PC-9 (cell line): ENCODE results near the gene ABTB2. TPM values are rescaled to one million over a fixed set of nuclear protein-coding genes. Genes with fewer than 3 reads are reported as not detected.

Experiments
- BruUV-seq: library from RNA; stranded (reverse); fragments of 400-500 nt; replicated peaks from 2 replicates; lab custom pipeline; 2021; lab: Mats Ljungman, UMichigan
- CTCF ChIA-PET: fragments of 300-600 bp; sonication (Branson Sonifier 250); formaldehyde crosslinking; loops from one replicate; lab custom pipeline; 2022; ENCODE audit warnings: antibody characterized with exemption; lab: Charles Lee
- POLR2A ChIA-PET: fragments of 300-600 bp; sonication (Branson Sonifier 250); formaldehyde crosslinking; loops from one replicate; lab custom pipeline; 2022; ENCODE audit warnings: antibody characterized with exemption; ENCODE audit not compliant: unreplicated experiment; lab: Charles Lee
- DNase-seq, 2 experiments: peaks; one replicate each; pipeline versions ENCODE4 v3.0.0 to v3.0.0-alpha.2; 2015 to 2022; ENCODE audit warnings: mixed read lengths in 1 of 2
- H2AFZ ChIP-seq: fragments of 200-600 bp; sonication (generic); 2 replicates; pipeline ENCODE4 v1.8.1; 2017; ENCODE audit warnings: antibody characterized with exemption
- H3F3A ChIP-seq: fragments of 200-600 bp; sonication (generic); 2 replicates; pipeline ENCODE4 v1.8.1; 2017; ENCODE audit warnings: antibody characterized with exemption, mild to moderate bottlenecking, low read depth; ENCODE audit not compliant: insufficient read depth
- H3K27ac ChIP-seq: fragments of 200-600 bp; sonication (generic); 2 replicates; pipeline ENCODE4 v1.6.1; 2016; ENCODE audit warnings: mixed run types
- H3K27me3 ChIP-seq: fragments of 200-600 bp; sonication (generic); 2 replicates; pipeline ENCODE4 v1.6.1; 2016; ENCODE audit warnings: low read depth, mixed run types; ENCODE audit not compliant: insufficient read depth
- H3K36me3 ChIP-seq: fragments of 200-600 bp; sonication (generic); 2 replicates; pipeline ENCODE4 v1.6.1; 2016; ENCODE audit warnings: low read depth, mixed run types
- H3K4me1 ChIP-seq: fragments of 200-600 bp; sonication (generic); replicated peaks from 2 replicates; pipeline ENCODE4 v1.6.1; 2016; ENCODE audit warnings: mixed run types; ENCODE audit not compliant: insufficient read depth
- H3K4me2 ChIP-seq: fragments of 200-600 bp; sonication (generic); 2 replicates; pipeline ENCODE4 v1.6.1; 2017; ENCODE audit warnings: mixed run types
- H3K4me3 ChIP-seq: fragments of 200-600 bp; sonication (generic); 2 replicates; pipeline ENCODE4 v1.6.1; 2016; ENCODE audit warnings: mixed run types
- H3K79me2 ChIP-seq: fragments of 200-600 bp; sonication (generic); 2 replicates; pipeline ENCODE4 v1.6.1; 2017; ENCODE audit warnings: low read depth, mixed run types
- H3K9me2 ChIP-seq: fragments of 200-600 bp; sonication (generic); 2 replicates; pipeline ENCODE4 v1.8.1; 2017; ENCODE audit warnings: mild to moderate bottlenecking; ENCODE audit not compliant: insufficient read depth
- H3K9me3 ChIP-seq: fragments of 200-600 bp; sonication (generic); 2 replicates; pipeline ENCODE4 v1.8.1; 2016; ENCODE audit warnings: low read depth; ENCODE audit not compliant: insufficient read depth
- H4K20me1 ChIP-seq: fragments of 200-600 bp; sonication (generic); 2 replicates; pipeline ENCODE4 v1.8.1; 2017; ENCODE audit not compliant: insufficient read depth
- EZH2 ChIP-seq: fragments of 200-600 bp; sonication (generic); IDR thresholded peaks from 2 replicates; pipeline ENCODE4 v1.8.0; 2017; ENCODE audit warnings: antibody characterized with exemption, low read depth
- intact Hi-C: fragments of 100-400 bp; cut with micrococcal nuclease; formaldehyde crosslinking; loops from one replicate; pipeline ENCODE4 v1.10.0; 2022; ENCODE audit not compliant: unreplicated experiment
- total RNA-seq: library from RNA; stranded (reverse); gene quantifications from 2 replicates; pipeline ENCODE4 v1.2.3, GENCODE V29; 2021
- TF ChIP-seq, protein P1 (sequence below): fragments of 200-600 bp; sonication (generic); conservative IDR thresholded peaks from 2 replicates; pipeline ENCODE4 v1.6.1; 2017; ENCODE audit warnings: mixed run types, antibody characterized with exemption, mild to moderate bottlenecking, moderate library complexity

Gene ABTB2
- total RNA-seq, 1 experiment from 2014 or later = 12.9 TPM

DNA sequence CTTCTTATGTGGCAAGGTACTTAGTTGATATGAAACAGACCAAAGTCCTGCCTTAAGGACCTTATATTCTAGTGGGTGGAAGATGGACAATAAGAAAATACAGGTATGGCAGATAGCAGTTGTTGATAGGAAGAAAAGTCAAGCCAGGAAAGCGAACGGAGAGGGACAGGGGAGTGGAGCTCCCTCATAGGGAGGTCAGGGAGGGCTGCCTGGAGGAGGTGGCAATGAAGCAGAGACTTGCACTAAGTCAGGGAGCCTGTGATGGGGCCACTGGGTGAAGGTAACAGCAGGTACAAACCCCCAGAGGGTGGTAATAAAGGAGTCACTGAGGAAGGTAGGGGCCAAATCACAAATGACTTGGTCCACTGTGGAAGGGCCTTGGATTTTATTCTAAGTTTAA is 65.3 kb downstream of the ABTB2 start:
- BruUV-seq = no TSS peak
- intact Hi-C loops = no loop called here
- no peak overlapping the region for H2AFZ ChIP-seq

GRCh38 chr11:34292111-34292510 is 65.7 kb downstream of the ABTB2 start:
- Histone ChIP-seq H3K4me2 (no peak overlapping the region), H3K4me1 (peaks cover 14% of the 10 kb centered on the region), H3K36me3 (no peaks in the 10 kb centered on the region), H3K9me3 (no peaks in the 10 kb centered on the region), H3K4me3 (no peak overlapping the region), H2AFZ (no peak overlapping the region), H3K9me2 (no peaks in the 10 kb centered on the region), H3K79me2 (peaks cover 95% of the 10 kb centered on the region), H3K27me3 (no peaks in the 10 kb centered on the region), H4K20me1 (no peaks in the 10 kb centered on the region; the same call in 1 of the 2 replicates), H3K27ac (no peak overlapping the region), H3F3A (peaks cover 9% of the 10 kb centered on the region; the same call in 1 of the 2 replicates)
- no peak for DNase-seq
- ChIA-PET CTCF (no interaction called here), POLR2A (no interaction called here)
- TF ChIP-seq EZH2 = no peak
- TF ChIP-seq, protein P1, sequence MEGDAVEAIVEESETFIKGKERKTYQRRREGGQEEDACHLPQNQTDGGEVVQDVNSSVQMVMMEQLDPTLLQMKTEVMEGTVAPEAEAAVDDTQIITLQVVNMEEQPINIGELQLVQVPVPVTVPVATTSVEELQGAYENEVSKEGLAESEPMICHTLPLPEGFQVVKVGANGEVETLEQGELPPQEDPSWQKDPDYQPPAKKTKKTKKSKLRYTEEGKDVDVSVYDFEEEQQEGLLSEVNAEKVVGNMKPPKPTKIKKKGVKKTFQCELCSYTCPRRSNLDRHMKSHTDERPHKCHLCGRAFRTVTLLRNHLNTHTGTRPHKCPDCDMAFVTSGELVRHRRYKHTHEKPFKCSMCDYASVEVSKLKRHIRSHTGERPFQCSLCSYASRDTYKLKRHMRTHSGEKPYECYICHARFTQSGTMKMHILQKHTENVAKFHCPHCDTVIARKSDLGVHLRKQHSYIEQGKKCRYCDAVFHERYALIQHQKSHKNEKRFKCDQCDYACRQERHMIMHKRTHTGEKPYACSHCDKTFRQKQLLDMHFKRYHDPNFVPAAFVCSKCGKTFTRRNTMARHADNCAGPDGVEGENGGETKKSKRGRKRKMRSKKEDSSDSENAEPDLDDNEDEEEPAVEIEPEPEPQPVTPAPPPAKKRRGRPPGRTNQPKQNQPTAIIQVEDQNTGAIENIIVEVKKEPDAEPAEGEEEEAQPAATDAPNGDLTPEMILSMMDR = no peak
- intact Hi-C loops = no loop called here
- no TSS peak for BruUV-seq

More for the DNA sequence above, 65.3 kb downstream of the ABTB2 start:
- Histone ChIP-seq H3K27me3 (no peaks in the 10 kb centered on the region), H3K27ac (no peak overlapping the region), H3K4me1 (peaks cover 18% of the 10 kb centered on the region), H3K79me2 (peaks cover 95% of the 10 kb centered on the region), H3K9me3 (no peaks in the 10 kb centered on the region), H4K20me1 (no peaks in the 10 kb centered on the region; the same call in 1 of the 2 replicates), H3F3A (peaks cover 14% of the 10 kb centered on the region; the same call in 1 of the 2 replicates), H3K36me3 (no peaks in the 10 kb centered on the region), H3K9me2 (no peaks in the 10 kb centered on the region), H3K4me3 (no peak overlapping the region), H3K4me2 (no peak overlapping the region)
- ChIA-PET CTCF (no interaction called here), POLR2A (no interaction called here)
- no peak for DNase-seq
- TF ChIP-seq, protein P1 = no peak
- TF ChIP-seq EZH2 = no peak

- Histone ChIP-seq H3F3A (no peaks in the 10 kb centered on the region), H3K9me2 (no peaks in the 10 kb centered on the region), H3K27me3 (no peaks in the 10 kb centered on the region), H3K4me2 (no peak overlapping the region), H3K4me1 (peaks cover 2% of the 10 kb centered on the region), H3K36me3 (no peaks in the 10 kb centered on the region), H3K4me3 (no peak overlapping the region), H4K20me1 (no peaks in the 10 kb centered on the region; the same call in 1 of the 2 replicates), H3K27ac (no peak overlapping the region), H3K9me3 (no peaks in the 10 kb centered on the region), H3K79me2 (peaks cover 92% of the 10 kb centered on the region), H2AFZ (no peak overlapping the region)
- ChIA-PET CTCF (no interaction called here), POLR2A (no interaction called here)
- DNase-seq = no peak
- intact Hi-C loops = no loop called here
- no peak for TF ChIP-seq EZH2
- TF ChIP-seq, protein P1 = no peak
- BruUV-seq = no TSS peak
These were observed 66.9 kb downstream of the ABTB2 start for GRCh38 chr11:34290926-34291325.
